ENCODE data around the gene TINAGL1.
A peak's percentile ranks its signal among the peaks of the same experiment; 100 is the strongest.
"Not testable (repeated sequence)": the region's sequence is repeated elsewhere in the genome, so short reads cannot be mapped to it uniquely, and the experiment has no call there.

The TINAGL1 gene

DNA sequence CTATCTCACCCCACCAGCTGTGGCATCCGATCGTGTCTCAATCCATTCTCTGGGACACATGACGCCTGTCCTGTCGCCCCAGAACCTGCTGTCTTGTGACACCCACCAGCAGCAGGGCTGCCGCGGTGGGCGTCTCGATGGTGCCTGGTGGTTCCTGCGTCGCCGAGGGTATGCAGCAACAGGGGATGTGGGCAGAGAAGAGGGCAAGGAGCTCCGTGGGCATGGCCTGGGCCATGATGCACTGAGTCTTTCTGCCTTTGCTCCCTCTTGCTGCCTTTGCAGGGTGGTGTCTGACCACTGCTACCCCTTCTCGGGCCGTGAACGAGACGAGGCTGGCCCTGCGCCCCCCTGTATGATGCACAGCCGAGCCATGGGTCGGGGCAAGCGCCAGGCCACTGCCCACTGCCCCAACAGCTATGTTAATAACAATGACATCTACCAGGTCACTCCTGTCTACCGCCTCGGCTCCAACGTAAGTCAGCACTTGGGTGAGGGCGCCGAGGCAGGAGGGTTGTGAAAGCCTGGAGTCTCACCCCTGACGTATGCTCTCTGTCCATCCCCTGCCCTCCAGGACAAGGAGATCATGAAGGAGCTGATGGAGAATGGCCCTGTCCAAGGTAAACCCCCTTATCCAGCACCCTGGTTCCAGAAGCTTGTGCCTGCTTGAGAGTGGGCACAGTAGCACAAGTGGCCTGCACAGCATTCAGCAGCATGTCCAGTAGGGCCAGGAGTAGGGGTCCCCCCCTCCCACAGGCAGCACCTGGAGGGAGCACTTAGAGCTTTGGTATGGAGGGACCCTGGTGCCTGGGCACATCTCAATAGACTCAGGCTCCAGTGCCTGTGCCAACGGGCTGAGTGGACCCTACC is 8.8 kb downstream of the TINAGL1 start:
- DNase-seq: no peak

DNA sequence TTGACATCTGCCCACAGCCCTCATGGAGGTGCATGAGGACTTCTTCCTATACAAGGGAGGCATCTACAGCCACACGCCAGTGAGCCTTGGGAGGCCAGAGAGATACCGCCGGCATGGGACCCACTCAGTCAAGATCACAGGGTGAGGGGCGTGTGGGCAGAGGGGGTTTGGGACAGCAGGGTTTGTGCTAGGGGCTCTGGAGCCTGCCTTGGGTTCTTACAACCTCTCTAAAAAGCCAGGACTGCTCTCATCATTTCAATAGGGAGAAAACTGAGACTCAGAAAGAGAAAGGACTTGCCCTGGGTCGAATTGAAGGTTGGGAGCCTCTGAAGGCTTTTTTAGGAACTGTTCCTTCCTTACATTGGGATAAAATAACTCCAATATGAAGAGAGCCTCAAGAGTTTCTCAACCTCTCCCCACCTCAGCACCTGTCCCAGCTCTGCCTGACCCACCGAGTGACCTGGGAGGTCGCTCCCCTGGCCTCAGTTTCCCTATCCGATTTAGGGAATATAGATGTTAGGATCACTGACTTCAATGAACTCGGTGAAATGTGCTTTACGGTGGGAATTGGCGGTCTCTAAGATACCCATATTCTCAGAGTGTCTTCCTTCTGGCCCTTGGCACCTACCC is 9.5 kb downstream of the TINAGL1 start:
- DNase-seq: no peak

DNA sequence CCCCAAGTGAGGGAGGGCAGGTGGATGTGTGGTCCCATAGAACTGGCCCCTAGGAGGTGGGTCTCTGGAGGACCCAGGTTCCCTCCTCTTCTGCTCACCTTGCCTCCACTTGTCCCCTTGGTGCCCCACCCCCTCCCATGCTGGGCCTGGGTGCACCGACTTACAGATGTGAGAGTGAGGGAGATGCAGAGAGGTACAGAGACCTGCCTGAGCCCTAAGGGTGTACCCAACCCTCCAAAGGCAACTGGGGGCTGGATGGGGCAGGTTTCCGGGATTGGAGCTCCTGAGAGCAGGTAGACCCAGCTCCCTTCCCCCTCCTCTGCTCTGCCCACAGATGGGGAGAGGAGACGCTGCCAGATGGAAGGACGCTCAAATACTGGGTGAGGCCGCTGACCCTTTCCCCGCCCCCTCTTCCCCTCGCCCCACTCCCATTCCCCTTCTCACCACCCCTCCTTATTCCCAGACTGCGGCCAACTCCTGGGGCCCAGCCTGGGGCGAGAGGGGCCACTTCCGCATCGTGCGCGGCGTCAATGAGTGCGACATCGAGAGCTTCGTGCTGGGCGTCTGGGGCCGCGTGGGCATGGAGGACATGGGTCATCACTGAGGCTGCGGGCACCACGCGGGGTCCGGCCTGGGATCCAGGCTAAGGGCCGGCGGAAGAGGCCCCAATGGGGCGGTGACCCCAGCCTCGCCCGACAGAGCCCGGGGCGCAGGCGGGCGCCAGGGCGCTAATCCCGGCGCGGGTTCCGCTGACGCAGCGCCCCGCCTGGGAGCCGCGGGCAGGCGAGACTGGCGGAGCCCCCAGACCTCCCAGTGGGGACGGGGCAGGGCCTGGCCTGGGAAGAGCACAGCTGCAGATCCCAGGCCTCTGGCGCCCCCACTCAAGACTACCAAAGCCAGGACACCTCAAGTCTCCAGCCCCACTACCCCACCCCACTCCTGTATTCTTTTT is 10.3 kb downstream of the TINAGL1 start:
- DNase-seq: no peak

DNA sequence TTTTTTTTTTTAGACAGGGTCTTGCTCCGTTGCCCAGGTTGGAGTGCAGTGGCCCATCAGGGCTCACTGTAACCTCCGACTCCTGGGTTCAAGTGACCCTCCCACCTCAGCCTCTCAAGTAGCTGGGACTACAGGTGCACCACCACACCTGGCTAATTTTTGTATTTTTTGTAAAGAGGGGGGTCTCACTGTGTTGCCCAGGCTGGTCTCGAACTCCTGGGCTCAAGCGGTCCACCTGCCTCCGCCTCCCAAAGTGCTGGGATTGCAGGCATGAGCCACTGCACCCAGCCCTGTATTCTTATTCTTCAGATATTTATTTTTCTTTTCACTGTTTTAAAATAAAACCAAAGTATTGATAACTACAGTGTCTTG is 11.0 kb downstream of the TINAGL1 start:
- DNase-seq: not testable (repeated sequence)

DNA sequence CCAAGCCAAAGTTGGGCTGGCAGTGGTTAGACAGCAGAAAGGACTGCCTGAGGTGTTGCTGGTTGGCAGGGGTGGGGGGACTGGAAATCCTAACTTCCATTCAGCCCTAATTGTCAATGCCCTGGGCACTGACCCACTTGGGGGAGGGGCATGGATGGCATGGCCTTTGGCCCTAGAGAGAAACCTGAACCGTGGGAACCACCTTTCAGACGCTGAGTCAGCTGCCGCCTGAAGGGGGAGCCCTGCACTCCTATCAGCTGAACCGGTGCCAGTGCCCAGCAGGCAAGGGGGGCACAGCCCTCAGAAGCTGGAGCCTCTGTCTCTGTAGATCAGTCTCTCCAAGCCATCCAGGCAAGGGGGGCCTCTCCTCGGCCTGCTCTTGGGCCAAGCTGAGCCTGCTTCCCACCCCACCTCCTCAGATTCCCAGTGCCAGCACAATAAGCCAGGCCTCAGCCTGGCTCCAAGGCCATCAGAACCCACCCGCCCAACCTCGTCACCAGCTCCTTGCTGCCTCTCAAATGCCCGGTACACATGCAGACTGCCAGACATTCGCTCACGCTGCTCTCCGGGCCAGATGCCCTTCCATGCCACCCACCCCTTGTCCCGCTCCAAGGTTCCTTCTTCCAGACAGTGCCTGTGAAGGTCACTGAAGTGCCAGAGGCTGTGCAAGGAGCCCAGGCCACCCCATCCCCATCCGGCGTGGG is 11.6 kb downstream of the TINAGL1 start:
- DNase-seq: no peak

DNA sequence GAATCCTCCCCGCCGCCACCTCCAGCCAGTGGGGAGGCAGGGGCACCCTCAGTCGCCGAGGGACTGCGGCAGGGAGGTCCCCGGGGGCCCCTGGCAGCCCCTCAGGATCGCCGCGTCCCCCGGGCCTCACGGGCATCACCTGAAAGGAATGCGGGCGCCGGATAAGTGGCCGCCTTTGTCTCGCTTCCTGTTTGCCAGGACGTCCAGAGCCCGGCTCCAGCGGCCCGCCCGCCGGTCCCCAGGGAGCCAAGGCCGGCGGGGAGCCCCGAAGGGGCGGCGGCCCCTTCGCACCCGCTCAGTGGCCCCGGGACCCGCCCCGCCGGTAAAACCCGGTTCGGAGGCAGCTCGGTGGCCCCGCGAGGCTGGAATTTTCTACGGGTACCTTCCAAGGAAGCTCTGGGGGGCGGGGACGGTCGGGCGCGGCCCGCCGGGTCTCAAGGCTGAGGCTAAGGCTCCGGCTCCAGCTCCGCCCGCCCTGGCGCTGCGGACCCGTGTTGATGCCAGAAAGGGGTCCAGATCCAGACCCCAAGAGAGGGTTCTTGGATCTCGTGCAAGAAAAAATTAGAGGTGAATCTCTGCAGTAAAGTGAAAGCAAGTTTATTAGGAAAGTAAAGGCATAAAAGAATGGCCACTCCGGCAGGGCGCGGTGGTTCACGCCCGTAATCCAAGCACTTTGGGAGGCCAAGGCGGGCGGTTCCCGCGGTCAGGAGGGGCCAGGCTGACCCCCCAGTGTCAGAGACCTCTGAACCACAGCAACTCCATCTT is 12.6 kb downstream of the TINAGL1 start:
- DNase-seq: no peak

DNA sequence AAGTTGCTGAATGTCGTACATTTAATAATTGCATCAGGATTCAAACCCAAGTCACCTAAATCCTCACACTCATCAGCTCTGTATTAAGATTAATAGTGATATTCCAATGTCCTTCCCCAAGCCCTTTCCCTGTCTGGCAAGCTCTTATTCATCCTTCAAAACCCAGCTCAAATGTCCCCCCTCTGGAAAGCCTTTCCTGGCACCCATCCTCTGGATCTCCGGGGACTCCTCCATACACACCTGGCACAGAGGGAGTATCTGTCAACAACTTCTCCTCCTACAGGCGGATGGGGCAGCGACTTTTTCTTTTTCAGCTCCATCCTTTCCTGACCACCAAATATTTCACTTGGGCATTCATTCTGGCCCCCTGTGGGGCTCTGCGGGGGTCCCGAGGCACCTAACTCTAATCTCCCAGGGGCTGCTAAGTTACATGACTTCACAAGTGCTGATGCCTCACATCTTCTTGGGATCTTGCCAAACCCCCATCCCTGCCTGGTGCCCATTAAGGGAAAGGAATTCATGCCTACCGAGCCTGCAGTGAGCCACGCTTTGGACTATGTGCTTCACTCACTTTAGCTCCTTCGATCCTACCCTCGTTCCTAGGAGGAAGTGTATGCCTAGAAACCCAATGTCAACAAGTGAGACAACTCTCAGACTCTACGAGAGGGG is 15.2 kb downstream of the TINAGL1 start:
- DNase-seq: peak; percentile 42

DNA sequence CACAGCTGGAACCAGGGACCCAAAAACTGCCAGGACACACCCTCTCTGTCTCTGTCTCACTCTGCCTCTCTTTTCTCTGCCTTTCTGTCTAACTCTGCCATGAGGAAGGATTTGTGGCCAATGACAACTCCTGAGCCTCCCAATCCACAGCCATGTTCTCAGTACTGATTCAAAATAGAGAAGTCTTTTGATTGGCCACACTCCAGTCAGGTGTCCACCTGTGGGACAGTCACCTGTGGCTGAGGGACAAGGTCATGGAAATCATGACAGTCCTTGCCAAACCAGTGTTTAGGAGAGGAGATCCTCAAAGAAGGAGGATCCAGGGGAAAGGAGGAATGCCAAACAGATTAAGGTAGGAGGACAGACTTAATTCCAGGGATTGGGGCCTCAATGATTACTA is 15.8 kb downstream of the TINAGL1 start:
- no peak for DNase-seq

DNA sequence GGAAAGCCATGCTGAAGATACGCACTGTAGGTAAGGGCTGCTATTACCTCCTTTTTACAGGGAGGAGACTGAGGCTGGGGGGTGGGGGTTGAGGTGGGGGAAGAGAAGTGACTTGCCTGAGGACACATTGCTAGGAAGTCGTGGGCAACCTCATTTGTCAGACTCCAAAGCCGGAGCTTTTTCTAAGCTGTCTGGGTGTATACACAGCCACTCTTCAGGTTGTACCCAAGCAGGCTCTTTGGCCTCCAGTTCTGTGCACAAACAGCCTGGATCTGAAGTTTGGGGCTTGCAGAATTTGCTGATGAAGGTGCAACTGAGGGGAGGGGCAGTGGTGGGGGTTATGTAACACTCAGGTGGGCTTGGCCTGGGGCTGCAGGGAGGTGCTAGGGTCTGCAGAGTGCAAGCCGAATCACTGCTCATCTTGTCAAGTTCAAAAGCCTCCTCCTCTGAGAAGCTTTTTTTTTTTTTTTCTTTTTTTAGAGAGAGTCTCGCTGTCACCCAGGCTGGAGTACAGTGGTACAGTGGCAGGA is 16.9 kb downstream of the TINAGL1 start:
- DNase-seq: no peak

DNA sequence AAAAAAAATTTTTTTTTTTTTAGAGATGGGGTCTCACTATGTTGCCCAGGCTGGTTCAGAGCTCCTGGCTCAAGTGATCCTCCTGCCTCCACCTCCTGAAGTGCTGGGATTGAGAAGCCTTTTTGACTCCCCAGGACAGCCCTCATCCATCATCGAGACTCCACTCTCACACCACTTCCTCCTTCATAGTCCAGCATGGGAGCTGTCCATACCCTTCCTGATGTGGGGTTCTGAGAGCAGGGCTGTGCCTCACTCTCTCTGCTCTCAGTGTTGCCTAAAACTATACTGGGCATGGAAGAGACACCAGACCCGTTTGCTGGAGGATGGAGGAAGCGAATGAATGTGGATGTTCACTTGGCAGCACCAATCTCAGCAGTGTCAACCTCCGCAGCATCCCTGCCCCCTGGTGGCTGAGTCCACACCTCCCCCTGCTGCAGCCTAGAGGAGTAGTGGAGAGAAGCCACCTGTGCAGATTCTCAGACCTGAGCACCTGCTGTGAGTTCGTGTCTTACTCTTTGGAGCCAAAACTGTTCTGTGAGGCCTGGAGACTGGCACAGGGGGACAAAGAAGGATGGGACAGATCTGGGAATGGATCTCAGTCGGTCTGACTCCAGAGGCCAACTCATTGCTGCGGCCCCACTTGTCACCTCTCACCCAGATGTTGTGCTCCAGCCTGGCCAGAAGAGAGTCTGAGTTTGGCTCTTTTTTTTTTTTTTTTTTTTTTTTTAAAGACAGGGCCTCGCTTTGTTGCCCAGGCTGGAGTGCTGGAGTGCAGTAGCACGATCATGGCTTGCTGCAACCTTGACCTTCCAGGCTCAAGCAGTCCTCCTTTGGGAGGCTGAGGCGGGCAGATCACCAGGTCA is 17.7 kb downstream of the TINAGL1 start:
- no peak for DNase-seq

DNA sequence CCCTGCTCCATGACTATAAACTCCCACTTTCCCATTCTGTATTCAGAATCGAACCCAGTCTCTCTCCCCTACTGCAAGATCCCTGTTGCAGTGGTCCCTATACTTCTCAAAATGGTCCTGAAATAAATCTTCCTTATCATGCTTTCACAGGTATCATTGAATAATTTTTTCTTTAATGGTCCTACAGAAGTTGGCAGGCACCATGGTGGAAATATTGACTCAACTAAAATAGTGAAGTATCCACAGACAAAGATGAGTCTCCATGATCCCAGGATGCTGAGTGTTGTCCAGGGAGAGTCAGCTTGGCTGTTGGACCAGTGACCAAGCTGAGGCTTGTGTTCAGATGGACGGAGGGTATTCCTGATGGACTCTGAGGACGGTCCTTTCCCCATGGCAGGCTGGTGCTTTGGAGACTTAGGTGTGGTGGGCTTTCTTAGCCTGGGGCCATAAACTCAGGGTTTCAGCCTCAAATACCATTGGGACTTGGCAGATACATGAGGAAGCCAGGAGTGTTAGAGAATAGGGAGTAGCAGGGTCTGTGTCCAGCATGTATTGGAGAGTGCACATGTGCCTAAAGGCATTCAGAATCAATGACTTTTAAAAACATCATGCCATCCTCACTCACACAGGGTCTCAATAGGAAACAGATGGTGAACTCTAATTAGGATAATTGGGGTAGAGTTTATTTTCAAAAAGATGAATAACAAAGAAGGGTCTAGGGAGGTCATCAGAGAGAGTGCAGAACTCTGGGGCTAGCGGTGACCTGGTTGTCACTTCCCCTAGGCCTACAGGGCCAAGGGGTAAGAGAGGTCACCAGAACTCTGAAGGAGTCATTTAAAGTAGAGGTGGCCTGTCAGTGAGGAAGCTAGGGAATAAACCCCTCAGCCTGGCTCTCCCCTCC is 19.8 kb downstream of the TINAGL1 start:
- DNase-seq: no peak

DNA sequence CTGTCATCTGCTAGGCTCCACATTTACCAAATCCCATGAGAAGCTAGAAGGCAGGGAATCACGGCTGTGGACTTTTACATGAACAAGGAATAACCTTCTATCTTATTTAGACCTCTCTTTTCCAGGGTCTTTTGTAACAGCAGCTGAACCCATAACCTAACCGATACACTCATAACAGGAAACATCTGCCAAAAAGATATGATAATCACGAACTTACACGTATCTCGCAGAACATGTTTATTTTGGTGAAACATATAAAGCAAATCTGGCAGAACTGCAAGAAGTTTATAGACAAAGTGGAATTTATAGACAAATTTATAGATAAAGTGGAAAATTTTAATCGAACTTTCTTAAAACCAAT is 20.4 kb downstream of the TINAGL1 start:
- DNase-seq: no peak

DNA sequence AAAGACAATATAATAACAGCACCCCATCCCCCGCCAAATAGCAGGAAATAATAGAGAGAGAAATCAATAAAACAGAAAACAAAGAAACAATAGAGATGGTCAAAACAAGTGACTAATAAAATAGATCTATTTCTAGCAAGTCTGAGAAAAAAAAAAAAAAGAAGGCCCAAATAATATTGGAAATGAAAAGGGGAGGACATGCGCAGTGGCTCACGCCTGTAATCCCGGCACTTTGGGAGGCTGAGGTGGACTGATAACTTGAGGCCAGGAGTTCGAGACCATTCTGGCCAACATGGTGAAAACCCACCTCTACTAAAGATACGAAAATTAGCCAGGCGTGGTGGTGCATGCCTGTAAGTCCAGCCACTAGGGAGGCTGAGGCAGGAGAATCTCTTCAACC is 22.7 kb downstream of the TINAGL1 start:
- no peak for DNase-seq

DNA sequence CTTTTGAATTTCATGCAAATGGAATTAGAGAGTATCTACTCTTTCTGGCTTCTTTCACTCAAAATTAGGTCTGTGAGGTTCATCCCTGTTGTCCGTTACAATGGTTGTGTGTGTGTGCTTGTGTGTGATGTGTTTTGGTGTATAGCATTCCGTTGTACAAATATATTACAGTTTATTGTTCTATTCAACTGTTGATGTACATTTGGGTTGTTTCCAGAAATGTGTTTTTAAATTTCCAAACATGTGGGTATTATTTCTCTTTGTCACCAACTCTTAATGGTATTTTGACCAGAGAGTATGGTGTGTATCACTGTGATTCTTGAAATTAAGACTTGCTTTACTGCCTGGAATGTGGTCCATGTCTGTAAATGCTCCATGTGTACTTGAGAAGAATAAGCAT is 24.3 kb downstream of the TINAGL1 start:
- no peak for DNase-seq

DNA sequence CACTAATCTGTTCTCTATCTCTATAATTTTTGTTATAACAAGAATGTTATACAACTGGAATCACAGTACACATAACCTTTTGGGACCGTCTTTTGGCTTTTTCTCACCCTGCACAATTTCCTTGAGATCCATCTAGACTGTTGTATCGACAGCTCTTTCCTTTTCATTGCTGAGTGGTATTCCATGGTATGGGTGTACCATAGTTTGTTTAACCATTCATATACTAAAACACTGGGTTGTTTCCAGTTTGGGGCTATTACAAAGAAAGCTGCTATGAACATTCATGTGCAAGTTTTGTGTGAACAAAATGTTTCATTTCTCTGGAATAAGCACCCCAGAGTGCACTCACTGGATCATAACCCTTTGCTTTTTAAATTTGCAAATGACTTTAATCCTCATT is 25.8 kb downstream of the TINAGL1 start:
- DNase-seq: no peak

DNA sequence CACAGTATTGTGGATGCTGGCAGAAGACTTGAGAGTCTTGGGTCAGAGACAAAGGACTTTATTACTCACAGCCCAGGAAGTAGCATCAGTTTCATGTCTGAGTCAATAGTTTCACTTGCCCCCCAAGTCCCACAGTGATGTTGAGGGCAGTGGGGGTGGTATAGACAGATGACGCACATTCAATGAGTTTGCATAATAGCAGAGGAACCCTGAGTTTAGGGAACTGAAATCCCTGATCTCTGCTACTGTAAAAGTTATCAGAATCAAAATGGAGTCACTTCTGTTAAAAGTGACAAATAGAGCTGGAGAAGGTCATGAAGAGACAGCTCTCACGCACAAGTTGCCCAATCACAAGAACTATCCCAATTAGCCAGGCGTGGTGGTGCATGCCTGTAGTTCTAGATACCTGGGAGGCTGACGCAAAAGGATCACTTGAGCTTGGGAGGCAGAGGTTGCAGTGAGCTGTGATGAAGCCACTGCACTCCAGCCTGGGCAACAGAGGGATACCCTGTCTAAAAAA is 29.7 kb downstream of the TINAGL1 start:
- no peak for DNase-seq

DNA sequence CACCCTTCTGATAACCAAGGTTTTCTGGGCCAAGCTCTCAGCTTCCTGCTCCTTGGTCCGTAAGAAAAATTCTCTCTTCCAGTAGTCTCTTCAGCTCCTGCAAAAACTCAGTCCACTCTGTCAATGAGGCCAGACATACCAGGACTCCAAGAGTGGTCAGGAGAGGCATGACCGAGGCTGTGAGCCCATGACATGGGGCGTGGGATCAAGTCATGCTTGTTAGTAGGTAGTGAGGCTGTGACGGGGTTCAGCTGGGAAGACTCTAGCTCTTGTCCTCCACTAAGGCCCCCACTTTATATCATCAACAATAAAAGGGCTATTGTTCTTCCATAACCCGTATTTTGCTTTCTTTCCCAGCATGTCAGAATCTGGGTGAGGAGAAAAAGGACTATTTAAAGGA is 31.0 kb downstream of the TINAGL1 start:
- no peak for DNase-seq

DNA sequence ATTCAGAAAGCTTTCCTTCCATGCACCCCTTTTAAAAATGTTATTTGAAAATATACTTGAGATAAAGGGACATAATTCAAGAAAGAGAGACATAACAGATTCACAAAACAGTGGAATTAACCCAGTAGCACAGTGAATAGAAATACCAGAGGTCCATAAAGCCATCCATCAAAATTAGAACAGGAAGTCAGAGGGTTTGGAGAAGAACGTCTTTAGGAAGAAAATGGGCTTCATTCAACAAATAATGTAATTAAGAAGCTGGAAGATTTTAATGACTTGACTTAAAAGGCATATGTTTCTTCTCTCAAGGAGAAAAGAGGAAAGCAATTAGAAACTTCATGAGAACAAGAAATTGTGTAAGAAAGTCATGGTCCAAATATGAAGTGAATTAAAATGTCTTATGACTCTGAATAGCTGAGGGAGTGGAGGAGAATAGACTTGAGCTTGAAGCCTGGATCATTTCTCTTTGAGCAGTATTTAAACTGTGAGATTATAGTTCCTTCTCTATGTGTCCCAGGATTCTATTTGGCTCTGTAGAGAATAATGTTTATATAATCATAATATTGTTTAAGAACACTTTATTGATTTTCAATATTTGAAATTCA is 33.3 kb downstream of the TINAGL1 start:
- DNase-seq: no peak
